NCI-H2196 treated with DMSO at 0.1 percent for 48 hours (cell line): ENCODE results near the gene BMERB1.
A peak's percentile ranks its signal among the peaks of the same experiment; 100 is the strongest.
"Not testable (repeated sequence)": the region's sequence is repeated elsewhere in the genome, so short reads cannot be mapped to it uniquely, and the experiment has no call there.

ENCODE experiments used
- DNase-seq: peaks from one replicate; lab custom pipeline; 2025; ENCODE audit not compliant: unreplicated experiment; lab: John Stamatoyannopoulos, UW

The BMERB1 gene

GRCh38 chr16:15553313-15554088, 119.1 kb downstream of the BMERB1 start:
- DNase-seq: no peak

GRCh38 chr16:15556130-15556529, 121.7 kb downstream of the BMERB1 start:
- no peak for DNase-seq

GRCh38 chr16:15557258-15557657, 122.9 kb downstream of the BMERB1 start:
- DNase-seq: no peak

DNA sequence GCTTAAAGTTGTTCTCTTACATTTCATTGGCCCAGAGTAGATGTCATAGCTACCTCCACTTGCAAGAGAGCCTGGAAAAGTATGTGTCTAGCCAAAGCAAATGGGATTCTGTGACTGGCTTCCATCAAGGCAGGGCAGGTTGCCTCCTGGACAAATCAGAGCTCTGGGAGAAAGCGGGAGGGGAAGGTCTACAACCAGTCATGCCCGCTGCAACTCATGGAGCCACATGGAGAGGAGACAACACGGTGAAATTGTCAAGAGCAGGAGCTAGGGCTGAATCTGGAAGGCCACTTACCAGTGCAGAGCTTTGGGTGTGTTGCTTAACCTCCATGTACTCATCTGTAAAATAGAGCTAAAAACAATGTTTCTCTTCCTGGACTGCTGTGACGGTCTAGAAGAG, 124.8 kb downstream of the BMERB1 start:
- DNase-seq: no peak

GRCh38 chr16:15564604-15565339, 130.4 kb downstream of the BMERB1 start:
- DNase-seq: no peak

DNA sequence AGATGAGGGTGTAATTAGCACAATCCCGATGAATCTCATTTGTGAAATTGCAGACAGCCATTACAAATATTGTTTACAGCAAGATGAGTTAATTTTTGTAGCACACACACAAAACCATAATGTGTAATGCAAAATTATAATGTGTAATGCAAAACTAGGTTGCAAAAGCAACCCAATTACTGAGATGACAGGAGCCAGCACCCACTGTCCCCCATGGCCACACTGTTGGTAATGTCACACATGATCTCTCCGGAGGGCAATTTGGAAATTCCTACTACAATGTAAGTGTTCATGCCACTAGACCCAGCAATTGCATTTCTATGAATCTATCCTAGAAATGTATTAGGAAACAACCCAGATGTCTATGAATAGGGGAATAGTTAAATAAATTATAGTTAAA, 131.7 kb downstream of the BMERB1 start:
- no peak for DNase-seq

DNA sequence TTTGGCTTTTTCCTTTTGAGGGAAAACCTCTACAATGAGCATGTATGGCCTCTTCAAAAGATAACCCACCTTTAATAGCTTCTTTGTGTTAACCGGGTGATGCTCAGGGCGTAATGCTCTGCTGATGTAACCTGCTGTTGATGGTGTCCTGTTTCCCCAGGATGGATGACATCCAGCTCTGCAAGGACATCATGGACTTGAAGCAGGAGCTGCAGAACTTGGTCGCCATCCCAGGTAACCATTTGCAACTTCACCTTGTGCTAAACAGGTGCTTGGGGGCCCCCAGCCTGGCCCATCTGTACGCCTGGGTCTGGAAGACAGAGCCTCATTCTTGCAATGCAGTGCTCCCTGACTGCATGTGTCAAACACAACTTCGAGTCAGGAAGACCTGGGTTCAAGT, 133.4 kb downstream of the BMERB1 start:
- no peak for DNase-seq

GRCh38 chr16:15570666-15571065, 136.3 kb downstream of the BMERB1 start:
- DNase-seq: not testable (repeated sequence)

- no peak for DNase-seq
Measured at GRCh38 chr16:15571557-15571956, 137.2 kb downstream of the BMERB1 start.

GRCh38 chr16:15572329-15573001, 138.1 kb downstream of the BMERB1 start:
- DNase-seq: no peak

GRCh38 chr16:15573274-15573895, 139.0 kb downstream of the BMERB1 start:
- DNase-seq: no peak

DNA sequence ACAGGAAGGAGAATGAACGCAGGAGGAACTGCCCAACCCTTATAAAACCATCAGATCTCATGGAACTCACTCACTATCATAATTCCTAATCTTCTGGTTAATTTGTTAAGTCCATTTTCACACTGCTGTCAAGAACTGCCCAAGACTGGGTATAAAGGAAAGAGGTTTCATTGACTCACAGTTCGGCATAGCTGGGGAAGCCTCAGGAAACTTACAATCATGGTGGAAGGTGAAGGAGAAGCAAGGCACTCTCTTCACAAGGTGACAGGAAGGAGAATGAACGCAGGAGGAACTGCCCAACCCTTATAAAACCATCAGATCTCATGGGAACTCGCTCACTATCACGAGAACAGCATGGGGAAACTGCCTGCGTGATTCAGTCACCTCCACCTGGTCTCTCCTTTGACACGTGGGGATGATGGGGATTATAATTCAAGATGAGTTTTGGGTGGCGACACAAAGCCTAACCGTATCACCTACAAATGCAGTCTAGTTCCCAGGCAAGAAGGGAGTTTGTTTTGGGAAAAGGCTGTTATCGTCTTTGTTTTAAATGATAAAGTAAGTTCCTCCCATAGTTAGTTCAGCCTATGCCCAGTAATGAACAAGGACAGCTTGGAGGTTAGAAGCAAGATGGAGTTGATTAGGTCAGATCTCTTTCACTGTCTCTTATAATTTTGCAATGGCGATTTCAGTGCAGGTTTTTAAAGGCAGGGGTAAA, 139.7 kb downstream of the BMERB1 start:
- not testable (repeated sequence) for DNase-seq

DNA sequence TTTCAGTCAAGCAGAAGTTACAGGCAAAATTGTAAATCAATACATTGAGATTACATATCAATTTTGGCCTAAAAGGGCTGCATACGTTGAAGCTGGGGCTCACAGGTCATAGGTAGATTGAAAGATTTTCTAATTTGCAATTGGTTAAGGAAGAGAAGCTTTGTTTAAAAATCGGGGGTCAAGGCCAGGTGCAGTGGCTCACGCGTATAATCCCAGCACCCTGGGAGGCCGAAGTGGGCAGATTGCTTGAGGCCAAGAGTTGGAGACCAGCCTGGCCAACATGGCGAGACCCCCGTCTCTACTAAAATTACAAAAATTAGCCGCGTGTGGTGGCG, 140.2 kb downstream of the BMERB1 start:
- no peak for DNase-seq

DNA sequence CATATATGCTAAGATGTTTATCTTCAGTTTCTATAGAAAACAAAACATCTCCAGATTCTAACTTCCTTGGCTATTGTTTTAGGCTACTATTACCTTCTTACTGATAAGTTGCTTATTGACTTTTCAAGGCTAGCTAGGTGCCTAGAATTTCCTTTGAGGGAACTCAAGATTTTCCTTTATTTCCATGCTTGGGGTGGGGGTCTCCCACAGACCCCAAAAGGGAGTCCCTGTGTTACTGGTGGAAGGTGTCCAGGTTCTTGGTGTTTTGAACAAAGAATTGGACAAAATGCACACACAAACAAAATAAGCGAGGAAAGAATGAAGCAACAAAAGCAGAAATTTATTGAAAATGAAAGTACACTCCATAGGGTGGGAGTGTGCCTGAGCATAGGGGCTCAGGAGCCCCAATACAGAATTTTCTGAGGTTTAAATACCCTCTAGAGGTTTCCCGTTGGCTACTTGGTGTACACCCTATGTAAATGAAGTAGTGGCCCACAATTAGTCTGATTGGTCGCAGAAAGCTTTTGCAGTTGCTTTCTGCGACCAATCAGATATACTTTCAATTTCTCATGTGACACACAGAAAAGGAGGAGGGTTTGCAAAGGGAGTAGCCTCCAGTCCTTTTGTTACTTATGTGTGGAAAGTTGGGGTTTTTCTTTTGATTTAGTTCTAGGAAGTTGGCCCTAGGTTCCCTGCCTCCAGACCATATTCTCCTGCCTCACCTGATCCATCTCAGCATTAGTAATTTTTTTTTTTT, 141.1 kb downstream of the BMERB1 start:
- no peak for DNase-seq

DNA sequence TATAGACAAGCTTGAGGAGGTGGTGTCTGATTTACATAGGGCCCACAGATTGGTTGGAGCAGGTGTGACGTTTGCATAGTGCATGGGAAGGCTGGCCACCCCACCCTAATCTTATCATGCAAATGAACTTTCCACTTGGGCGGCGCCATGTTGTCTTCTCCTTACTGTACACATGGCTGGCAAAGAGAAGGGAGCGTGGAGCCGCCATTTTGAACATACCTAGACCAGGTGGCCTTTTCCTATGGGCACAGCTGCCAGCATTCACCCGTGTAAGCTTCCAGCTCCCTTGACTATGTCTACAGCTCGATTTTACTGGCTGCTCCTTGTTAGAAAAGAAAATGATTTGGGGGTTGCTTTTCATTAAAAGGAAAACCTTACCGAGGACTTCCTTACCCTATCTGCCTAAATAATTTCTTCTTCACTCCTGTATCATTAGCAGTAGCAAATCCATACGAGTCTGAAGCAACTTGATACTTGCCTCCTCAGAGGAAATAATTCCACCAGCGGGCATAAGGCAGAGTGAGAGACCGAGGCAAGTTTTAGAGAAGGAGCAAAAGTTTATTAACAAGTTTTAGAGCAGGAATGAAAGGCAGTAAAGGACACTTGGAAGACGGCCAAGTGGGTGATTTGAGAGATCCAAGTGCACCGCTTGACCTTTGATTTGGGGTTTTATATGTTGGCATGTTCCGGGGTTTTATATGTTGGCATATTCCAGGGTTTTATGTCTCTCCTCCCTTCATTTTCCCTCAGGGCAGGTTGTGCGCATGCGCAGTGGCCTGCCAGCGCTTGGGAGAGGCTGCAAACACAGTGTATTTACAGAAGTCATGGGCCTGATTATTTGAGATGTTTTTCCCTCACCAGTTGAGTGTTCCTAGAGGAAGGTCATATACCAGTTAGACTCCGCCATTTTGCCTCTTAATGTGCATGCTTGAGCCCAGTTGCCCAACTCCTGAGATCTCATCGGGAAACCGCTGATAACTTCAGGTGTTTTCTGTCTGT, 142.9 kb downstream of the BMERB1 start:
- peak; percentile 81 for DNase-seq

GRCh38 chr16:15578824-15579223, 144.4 kb downstream of the BMERB1 start:
- no peak for DNase-seq

GRCh38 chr16:15581127-15581815, 146.9 kb downstream of the BMERB1 start:
- no peak for DNase-seq

DNA sequence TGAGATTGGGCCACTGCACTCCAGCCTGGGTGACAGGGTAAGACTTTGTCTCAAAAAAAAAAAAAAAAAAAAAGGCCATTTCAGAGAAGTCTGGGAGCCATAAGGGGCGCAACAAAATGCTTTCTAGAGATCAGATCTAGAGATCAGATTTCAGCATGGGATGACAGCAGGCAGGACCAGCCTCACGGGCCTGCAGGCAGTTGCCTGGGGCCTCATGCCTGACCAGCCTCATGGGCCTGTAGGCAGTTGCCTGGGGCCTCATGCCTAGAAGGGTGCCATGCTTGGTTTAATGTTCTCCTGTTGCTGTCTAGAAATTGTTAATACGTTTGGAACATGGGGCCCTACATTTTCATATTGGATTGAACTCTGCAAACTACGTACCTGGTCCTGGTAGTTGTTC, 149.1 kb downstream of the BMERB1 start:
- DNase-seq: no peak
